GM19043 (cell line): ENCODE measurements around the gene SUGCT.

Source experiments
- ATAC-seq: cut with Tn5 transposase; IDR thresholded peaks from one replicate; pipeline ENCODE4 v1.9.1; 2021; ENCODE audit warnings: low read depth; ENCODE audit not compliant: unreplicated experiment

The SUGCT gene

GRCh38 chr7:40701836-40702551 is 567.2 kb downstream of the SUGCT start:
- ATAC-seq: no peak

- ATAC-seq: no peak
Measured at GRCh38 chr7:40704172-40704571, 569.4 kb downstream of the SUGCT start.

DNA sequence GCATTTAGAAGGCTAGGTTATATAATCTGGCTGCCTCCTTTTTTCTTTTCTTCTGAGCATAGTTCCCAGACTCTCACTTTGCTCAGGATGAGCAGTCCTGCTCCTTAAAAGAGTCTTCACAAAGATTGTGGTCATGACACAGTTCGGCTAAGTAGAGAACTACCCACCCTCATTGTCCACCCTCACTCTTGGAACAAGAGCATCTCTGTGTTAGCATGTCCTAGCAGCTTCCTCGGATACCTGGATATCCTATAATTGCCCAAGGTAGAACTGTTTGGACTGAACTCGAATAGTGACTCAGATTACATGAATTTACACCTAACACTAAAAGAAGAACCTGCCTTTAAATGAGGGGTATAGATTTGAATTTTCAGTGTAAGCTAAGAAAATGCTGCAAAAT is 572.0 kb downstream of the SUGCT start:
- no peak for ATAC-seq

DNA sequence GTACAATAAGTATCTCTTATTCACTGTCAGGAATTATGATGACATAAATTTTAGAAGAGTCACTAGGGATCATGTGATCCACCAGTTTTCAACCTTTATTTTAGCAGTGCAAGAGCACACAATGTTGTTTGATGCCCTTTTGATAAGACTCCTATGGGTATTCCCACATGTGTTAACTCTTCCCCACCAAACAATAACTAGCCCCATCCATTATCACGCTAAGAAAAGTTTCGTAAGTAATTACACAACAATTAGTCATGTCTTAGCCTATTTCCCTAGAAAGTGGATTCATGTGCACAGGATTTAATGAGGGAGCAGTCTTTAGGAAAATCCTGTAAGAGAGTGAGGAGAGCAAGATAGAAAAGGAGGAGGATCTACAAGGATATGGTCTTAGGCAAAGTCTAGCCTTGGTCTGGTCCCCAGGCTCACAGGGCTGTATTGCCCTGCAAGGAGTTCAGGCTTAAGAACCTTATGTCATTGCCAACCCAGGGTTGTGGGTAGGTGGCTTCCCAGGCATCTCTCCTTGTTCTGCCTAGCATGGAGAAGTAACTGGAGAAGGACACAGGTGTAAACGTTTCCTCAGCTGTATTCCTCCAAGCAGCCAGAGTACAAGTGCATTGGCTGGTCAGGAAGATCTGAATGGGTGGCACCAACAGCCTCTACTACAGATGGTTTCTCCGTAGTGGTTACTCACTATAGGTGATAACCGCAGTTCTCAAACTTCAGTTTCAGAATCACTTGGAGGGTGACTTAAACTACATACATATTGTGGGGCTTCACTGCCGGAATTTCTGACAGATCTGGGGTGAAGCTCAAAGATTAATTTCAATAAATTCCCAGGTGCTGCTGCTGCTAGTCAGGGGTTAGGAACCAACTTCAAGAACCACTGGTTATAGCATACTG is 574.5 kb downstream of the SUGCT start:
- no peak for ATAC-seq

GRCh38 chr7:40711706-40712105 is 576.9 kb downstream of the SUGCT start:
- no peak for ATAC-seq

- ATAC-seq: no peak
Measured at GRCh38 chr7:40714363-40715052, 579.7 kb downstream of the SUGCT start.

GRCh38 chr7:40715053-40715430 is 580.2 kb downstream of the SUGCT start:
- no peak for ATAC-seq

GRCh38 chr7:40716052-40716451 is 581.2 kb downstream of the SUGCT start:
- no peak for ATAC-seq

GRCh38 chr7:40717242-40717641 is 582.4 kb downstream of the SUGCT start:
- ATAC-seq: no peak

GRCh38 chr7:40720416-40720815 is 585.6 kb downstream of the SUGCT start:
- ATAC-seq: no peak

DNA sequence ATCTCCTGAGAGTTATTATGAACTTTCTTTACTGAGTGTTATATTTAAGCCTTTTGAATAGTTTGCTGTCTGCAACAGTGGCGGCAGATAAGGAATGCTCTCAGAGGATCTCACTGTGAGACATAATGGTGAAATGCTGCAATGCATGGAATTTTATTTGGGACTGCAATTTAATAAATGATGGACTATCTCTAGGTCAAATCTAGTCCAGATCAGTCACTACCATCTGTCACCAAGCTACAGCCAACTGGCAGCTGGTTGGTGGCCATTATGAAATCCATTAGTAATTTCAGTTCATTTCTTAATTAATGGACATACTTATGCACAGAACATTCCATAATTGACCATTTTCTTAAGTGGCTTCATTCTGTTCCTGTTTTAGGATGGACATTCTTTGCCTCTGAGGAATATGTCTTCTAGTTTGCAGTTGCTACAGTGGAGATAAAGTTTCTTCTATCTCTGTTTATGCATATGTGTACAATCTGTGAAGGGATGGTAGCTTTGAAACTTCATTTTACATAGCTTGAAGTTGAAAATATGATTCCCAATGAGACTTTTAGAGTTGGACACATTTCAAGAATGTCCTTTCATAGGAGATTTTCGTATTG is 586.6 kb downstream of the SUGCT start:
- ATAC-seq: no peak

DNA sequence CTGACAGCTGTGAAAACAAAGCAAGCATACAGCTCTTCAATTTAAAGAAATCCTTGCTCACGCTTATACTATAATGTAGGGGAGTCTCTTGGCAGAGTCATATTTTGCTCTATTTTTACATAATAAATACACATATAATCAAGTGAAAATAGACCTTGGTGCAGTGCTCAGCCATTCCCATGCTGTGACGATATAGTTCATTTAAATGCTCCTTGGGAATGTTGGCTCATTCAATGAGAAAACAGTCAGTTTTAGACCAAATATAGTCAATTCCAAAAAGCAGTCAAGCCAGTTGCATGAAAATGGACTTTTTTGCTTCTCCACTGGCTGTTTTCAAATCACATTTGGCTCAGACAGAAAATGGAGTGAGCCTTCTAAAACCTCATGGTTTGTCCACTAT is 587.4 kb downstream of the SUGCT start:
- no peak for ATAC-seq

DNA sequence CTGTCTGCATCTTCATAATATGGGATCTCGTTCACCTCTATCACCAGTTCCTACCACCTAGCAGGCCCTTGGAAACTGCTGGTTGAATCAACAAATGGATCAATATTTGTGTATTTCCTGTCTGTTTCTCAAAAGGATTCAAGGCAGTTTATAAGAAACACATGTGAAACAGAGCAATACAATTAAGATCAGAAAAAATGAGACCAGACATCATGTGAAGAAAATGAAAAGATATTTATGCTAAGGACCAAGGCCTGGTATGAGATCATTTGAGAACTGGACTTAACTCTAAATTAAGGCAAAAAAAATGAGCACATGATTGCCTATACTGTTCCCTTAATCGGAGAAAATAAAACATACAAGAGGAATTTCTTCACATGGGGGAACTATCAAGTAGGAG is 589.0 kb downstream of the SUGCT start:
- ATAC-seq: no peak

- ATAC-seq: no peak
Measured at GRCh38 chr7:40726559-40726958, 591.8 kb downstream of the SUGCT start.

DNA sequence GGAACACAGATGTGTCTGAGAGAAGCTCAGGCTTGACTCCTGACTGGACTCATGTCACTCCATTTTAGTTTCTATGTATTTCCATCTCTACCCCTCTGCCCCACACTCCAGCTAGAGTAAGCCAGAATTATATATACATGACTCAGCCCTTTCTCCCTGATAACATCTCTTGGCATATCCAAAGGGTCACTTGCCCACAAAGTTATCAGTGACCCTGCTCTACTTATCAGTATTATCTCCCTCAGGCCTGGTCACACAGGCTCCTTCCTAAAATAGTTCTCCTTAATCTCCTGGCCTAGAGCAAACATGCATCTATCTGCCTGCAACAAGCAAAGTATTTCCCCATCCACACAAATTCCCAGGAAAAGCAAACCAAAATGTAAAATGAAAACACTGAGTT is 598.3 kb downstream of the SUGCT start:
- no peak for ATAC-seq

DNA sequence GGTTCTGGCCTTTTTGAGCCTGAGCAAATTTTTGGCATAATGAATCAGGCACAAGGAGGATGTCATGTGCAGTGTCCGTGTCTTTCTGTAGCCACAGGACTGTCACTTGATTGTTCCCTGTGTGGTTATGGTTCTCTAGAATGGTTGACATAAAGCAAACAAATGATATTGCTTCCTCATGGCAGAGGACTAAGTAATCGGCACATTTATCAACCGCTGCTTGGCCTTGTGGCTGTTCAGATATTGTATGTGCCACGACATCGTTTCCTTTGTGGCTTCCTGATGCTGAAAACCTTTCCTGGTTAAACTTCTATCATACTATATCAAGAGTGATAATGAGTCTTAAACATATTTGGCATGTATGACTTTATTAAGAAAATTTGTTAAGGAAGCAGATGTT is 598.8 kb downstream of the SUGCT start:
- no peak for ATAC-seq

GRCh38 chr7:40739257-40739656 is 604.5 kb downstream of the SUGCT start:
- no peak for ATAC-seq

DNA sequence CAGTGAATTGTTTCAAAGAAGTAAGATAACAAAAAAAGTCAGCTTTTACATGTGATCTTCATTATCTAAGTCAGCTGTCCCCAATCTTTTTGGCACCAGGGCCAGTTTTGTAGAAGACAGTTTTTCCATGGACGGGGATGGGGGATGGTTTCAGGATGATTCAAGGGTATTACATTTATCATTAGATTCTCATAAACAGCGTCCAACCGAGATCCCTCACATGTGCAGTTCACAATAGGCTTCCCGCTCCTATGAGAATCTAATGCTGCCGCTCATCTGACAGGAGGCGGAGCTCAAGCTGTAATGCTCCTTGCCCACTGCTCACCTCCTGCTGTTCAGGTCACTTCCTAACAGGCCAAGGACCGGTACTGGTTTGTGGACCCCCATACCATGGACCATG is 607.5 kb downstream of the SUGCT start:
- ATAC-seq: no peak

- no peak for ATAC-seq
Measured at GRCh38 chr7:40746841-40747556, 612.2 kb downstream of the SUGCT start.

- no peak for ATAC-seq
Measured at GRCh38 chr7:40747856-40748255, 613.1 kb downstream of the SUGCT start.
